ENCODE measurements around the gene PIGN. TPM values are rescaled to one million over a fixed set of nuclear protein-coding genes. Genes with fewer than 3 reads are reported as not detected.

PIGN gene
- total and polyA plus RNA-seq, 2 of the 8 experiments (the other 6 are each of a cell fraction or from before 2014, with no cell fraction given) = 20.9 to 26.3 TPM

GRCh38 chr18:61992285-61992684, 194.6 kb downstream of the PIGN start:
- no peaks in the 10 kb centered on the region for H4K20me1 ChIP-seq (replicated peaks in 1 of 2; ENCODE audit: control insufficient read depth in 1 of 2, insufficient read depth in 2 of 2, low read length in 2 of 2)
- CTCF ChIA-PET (ENCODE audit: partially characterized antibody) = no interaction called here
- no peaks in the 10 kb centered on the region for H3K9me3 ChIP-seq (ENCODE audit: insufficient read depth in 2 of 2, low read depth in 1 of 2, low read length in 1 of 2)
- no peak overlapping the region for H2BK15ac ChIP-seq (ENCODE audit: low read length)
- no peaks in the 10 kb centered on the region for H3K27me3 ChIP-seq (replicated peaks in 1 of 4; ENCODE audit: control insufficient read depth in 3 of 4, extremely low read depth in 1 of 4, insufficient read depth in 3 of 4, low read length in 3 of 4)
- no peaks in the 10 kb centered on the region for H3K4me1 ChIP-seq (replicated peaks in 1 of 4; ENCODE audit: control insufficient read depth in 3 of 4, insufficient read depth in 4 of 4, low read length in 3 of 4)
- no peaks in the 10 kb centered on the region for H3K79me1 ChIP-seq (ENCODE audit: low read depth, low read length)
- H3K4ac ChIP-seq (replicated peaks; ENCODE audit: insufficient read length, low read depth, low read length) = no peak overlapping the region
- no peaks in the 10 kb centered on the region for H3K79me2 ChIP-seq (ENCODE audit: control insufficient read depth in 1 of 2, insufficient read depth in 2 of 2, low read length in 2 of 2)
- no peak for FAIRE-seq
- no peak overlapping the region for H4K91ac ChIP-seq (replicated peaks; ENCODE audit: insufficient read length, low read length)
- no peaks in the 10 kb centered on the region for H3K23me2 ChIP-seq (ENCODE audit: low read depth, low read length)
- H3K27ac ChIP-seq (ENCODE audit: low read depth, low read length) = no peak overlapping the region
- no peak overlapping the region for H4K5ac ChIP-seq (ENCODE audit: insufficient read length, low read depth, low read length)
- H2BK5ac ChIP-seq (ENCODE audit: low read depth, low read length) = no peak overlapping the region
- H3K18ac ChIP-seq (ENCODE audit: extremely low read depth, low read length) = no peak overlapping the region
- TF ChIP-seq, protein P1, sequence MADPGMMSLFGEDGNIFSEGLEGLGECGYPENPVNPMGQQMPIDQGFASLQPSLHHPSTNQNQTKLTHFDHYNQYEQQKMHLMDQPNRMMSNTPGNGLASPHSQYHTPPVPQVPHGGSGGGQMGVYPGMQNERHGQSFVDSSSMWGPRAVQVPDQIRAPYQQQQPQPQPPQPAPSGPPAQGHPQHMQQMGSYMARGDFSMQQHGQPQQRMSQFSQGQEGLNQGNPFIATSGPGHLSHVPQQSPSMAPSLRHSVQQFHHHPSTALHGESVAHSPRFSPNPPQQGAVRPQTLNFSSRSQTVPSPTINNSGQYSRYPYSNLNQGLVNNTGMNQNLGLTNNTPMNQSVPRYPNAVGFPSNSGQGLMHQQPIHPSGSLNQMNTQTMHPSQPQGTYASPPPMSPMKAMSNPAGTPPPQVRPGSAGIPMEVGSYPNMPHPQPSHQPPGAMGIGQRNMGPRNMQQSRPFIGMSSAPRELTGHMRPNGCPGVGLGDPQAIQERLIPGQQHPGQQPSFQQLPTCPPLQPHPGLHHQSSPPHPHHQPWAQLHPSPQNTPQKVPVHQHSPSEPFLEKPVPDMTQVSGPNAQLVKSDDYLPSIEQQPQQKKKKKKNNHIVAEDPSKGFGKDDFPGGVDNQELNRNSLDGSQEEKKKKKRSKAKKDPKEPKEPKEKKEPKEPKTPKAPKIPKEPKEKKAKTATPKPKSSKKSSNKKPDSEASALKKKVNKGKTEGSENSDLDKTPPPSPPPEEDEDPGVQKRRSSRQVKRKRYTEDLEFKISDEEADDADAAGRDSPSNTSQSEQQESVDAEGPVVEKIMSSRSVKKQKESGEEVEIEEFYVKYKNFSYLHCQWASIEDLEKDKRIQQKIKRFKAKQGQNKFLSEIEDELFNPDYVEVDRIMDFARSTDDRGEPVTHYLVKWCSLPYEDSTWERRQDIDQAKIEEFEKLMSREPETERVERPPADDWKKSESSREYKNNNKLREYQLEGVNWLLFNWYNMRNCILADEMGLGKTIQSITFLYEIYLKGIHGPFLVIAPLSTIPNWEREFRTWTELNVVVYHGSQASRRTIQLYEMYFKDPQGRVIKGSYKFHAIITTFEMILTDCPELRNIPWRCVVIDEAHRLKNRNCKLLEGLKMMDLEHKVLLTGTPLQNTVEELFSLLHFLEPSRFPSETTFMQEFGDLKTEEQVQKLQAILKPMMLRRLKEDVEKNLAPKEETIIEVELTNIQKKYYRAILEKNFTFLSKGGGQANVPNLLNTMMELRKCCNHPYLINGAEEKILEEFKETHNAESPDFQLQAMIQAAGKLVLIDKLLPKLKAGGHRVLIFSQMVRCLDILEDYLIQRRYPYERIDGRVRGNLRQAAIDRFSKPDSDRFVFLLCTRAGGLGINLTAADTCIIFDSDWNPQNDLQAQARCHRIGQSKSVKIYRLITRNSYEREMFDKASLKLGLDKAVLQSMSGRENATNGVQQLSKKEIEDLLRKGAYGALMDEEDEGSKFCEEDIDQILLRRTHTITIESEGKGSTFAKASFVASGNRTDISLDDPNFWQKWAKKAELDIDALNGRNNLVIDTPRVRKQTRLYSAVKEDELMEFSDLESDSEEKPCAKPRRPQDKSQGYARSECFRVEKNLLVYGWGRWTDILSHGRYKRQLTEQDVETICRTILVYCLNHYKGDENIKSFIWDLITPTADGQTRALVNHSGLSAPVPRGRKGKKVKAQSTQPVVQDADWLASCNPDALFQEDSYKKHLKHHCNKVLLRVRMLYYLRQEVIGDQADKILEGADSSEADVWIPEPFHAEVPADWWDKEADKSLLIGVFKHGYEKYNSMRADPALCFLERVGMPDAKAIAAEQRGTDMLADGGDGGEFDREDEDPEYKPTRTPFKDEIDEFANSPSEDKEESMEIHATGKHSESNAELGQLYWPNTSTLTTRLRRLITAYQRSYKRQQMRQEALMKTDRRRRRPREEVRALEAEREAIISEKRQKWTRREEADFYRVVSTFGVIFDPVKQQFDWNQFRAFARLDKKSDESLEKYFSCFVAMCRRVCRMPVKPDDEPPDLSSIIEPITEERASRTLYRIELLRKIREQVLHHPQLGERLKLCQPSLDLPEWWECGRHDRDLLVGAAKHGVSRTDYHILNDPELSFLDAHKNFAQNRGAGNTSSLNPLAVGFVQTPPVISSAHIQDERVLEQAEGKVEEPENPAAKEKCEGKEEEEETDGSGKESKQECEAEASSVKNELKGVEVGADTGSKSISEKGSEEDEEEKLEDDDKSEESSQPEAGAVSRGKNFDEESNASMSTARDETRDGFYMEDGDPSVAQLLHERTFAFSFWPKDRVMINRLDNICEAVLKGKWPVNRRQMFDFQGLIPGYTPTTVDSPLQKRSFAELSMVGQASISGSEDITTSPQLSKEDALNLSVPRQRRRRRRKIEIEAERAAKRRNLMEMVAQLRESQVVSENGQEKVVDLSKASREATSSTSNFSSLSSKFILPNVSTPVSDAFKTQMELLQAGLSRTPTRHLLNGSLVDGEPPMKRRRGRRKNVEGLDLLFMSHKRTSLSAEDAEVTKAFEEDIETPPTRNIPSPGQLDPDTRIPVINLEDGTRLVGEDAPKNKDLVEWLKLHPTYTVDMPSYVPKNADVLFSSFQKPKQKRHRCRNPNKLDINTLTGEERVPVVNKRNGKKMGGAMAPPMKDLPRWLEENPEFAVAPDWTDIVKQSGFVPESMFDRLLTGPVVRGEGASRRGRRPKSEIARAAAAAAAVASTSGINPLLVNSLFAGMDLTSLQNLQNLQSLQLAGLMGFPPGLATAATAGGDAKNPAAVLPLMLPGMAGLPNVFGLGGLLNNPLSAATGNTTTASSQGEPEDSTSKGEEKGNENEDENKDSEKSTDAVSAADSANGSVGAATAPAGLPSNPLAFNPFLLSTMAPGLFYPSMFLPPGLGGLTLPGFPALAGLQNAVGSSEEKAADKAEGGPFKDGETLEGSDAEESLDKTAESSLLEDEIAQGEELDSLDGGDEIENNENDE (IDR thresholded peaks at IDR 0.05; ENCODE audit: insufficient replicate concordance, low read length) = no peak
- WGBS, 2 experiments (ENCODE audit: extremely low coverage in 1 of 2, insufficient coverage in 1 of 2, insufficient read length in 1 of 2, insufficient replicate concordance in 2 of 2, low coverage in 1 of 2, low lambda C conversion rate in 2 of 2, missing lambda C conversion rate in 1 of 2) = 84% methylated on average over 1 of the region's 1 CpG; no CpG with 5 or more reads in 1 of the 2 experiments
- no peak overlapping the region for H3K4me3 ChIP-seq (ENCODE audit: extremely low read depth in 1 of 4, insufficient read depth in 2 of 4, low read depth in 3 of 4, low read length in 4 of 4)
- no peak overlapping the region for H3K14ac ChIP-seq (ENCODE audit: insufficient read length)
- H3K4me2 ChIP-seq (ENCODE audit: insufficient read depth in 1 of 2, low read depth in 2 of 2, low read length in 2 of 2) = no peak overlapping the region
- H3K23ac ChIP-seq (ENCODE audit: insufficient read length) = no peak overlapping the region
- POLR2A ChIA-PET (ENCODE audit: partially characterized antibody) = no interaction called here
- no peak overlapping the region for H2AFZ ChIP-seq (ENCODE audit: low read length)
- DNase-seq (ENCODE audit: low read depth in 1 of 2, low spot score in 2 of 2) = no peak
- no peak overlapping the region for H4K8ac ChIP-seq (ENCODE audit: extremely low read depth, insufficient read depth, low read length)
- H2AK5ac ChIP-seq (ENCODE audit: low read depth, low read length) = no peak overlapping the region
- H3K9ac ChIP-seq (replicated peaks in 1 of 4; ENCODE audit: extremely low read depth in 1 of 4, low read depth in 3 of 4, low read length in 3 of 4) = no peak overlapping the region
- H2BK120ac ChIP-seq (replicated peaks; ENCODE audit: low read depth, low read length) = no peak overlapping the region
- no peaks in the 10 kb centered on the region for H3K36me3 ChIP-seq (ENCODE audit: control insufficient read depth in 2 of 4, insufficient read depth in 4 of 4, low read length in 3 of 4)
- H3K56ac ChIP-seq (replicated peaks; ENCODE audit: insufficient read length, low read depth, low read length) = no peak overlapping the region
- H2BK20ac ChIP-seq (ENCODE audit: low read length) = no peak overlapping the region
- H2BK12ac ChIP-seq (ENCODE audit: low read depth, low read length) = no peak overlapping the region

Data from H1 (cell line).